ENCODE measurements around the gene MT1E. TPM values are rescaled to one million over a fixed set of nuclear protein-coding genes. Genes with fewer than 3 reads are reported as not detected.

The MT1E gene
- total and polyA plus RNA-seq, 2 donors from 2014 or later, result 191 to 258 TPM

DNA sequence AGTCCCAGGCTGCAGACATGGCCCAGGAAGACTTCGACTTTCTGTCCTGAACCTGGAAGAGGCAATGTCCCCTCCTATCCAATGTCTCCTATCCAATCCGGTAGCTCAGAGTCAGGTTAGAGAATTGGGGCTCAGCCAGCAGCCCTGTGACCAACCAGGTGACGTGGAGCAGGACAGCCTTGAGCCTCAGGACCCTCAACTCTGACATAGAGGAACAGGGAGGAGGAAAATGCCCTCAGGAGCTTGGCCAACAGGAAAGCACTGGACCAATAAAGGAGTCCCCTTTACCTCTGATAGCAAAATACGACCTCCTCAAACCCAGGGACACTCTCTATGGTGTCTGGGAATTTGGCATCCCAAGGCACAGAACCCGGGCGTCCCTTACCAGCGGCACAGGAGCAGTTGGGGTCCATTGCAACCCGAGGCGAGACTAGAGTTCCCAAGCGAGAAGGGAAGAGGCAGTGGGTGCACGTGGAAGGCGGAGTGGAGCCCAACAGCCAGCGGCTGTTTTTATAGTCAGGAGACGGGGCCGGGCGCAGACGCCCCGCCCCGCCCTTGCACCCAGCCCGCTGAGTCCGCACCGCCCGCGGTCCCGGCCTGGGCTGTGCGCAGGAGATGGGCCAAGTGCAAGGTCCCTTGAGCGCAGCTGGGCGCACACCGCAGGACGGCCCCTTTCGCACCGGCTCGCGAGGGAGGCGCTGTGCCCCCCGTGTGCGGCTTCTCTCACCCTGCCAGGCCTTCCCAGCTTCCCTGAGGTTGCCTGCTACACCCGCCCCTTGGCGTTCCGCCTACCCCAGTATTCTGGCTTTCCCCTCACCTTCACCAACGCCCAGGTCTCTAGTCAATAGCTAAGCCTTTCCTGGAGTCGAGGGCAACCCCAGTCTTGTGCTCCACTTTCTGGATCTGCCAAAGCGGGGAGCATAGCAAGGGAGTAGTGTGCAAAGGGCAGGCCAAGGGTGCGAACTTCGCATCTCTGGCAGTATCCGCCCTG, 42.3 kb downstream of the MT1E start, which contains the start of gene MT1G:
TSS of gene MT1G (minus strand) at position 485 of the 991 bp plus-strand sequence. CDS start at position 413, 72 bp downstream.
- TF ChIP-seq, protein P1, sequence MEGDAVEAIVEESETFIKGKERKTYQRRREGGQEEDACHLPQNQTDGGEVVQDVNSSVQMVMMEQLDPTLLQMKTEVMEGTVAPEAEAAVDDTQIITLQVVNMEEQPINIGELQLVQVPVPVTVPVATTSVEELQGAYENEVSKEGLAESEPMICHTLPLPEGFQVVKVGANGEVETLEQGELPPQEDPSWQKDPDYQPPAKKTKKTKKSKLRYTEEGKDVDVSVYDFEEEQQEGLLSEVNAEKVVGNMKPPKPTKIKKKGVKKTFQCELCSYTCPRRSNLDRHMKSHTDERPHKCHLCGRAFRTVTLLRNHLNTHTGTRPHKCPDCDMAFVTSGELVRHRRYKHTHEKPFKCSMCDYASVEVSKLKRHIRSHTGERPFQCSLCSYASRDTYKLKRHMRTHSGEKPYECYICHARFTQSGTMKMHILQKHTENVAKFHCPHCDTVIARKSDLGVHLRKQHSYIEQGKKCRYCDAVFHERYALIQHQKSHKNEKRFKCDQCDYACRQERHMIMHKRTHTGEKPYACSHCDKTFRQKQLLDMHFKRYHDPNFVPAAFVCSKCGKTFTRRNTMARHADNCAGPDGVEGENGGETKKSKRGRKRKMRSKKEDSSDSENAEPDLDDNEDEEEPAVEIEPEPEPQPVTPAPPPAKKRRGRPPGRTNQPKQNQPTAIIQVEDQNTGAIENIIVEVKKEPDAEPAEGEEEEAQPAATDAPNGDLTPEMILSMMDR (IDR thresholded peaks at IDR 0.05; ENCODE audit: borderline replicate concordance, extremely low read depth, insufficient read depth), result no peak
- peak in 4 of 5 donors; percentile 48 to 84 (median 57) for DNase-seq
- intact Hi-C loops (cut with DNase I), result no loop called here
- H3K27ac ChIP-seq (ENCODE audit: low read depth in 2 of 2, low read length in 2 of 2), result peak within 1 kb of the TSS; percentile 36 to 60
- peaks cover 64% of the 10 kb centered on the region for H3K27me3 ChIP-seq (ENCODE audit: control insufficient read depth, insufficient read depth, low read length)
- H3K36me3 ChIP-seq (ENCODE audit: control insufficient read depth in 2 of 3, insufficient read depth in 3 of 3, low read length in 3 of 3), result no peaks in the 10 kb centered on the region
- H3K9me3 ChIP-seq (ENCODE audit: control insufficient read depth in 2 of 3, insufficient read depth in 1 of 3, low read length in 3 of 3), result no peaks in the 10 kb centered on the region
- no peak for FAIRE-seq
- H3K4me3 ChIP-seq (ENCODE audit: low read length in 3 of 3), result peak within 1 kb of the TSS; percentile 16 to 76 (median 73)
- peak within 1 kb of the TSS in 2 of 3 donors; percentile 12 to 51 for H3K9ac ChIP-seq (ENCODE audit: low read length in 3 of 3)
- peaks cover 0 to 10% (median 0%) of the 10 kb centered on the region in 3 donors for H3K4me1 ChIP-seq (ENCODE audit: control insufficient read depth in 2 of 3, insufficient read depth in 2 of 3, low read depth in 1 of 3, low read length in 3 of 3)

DNA sequence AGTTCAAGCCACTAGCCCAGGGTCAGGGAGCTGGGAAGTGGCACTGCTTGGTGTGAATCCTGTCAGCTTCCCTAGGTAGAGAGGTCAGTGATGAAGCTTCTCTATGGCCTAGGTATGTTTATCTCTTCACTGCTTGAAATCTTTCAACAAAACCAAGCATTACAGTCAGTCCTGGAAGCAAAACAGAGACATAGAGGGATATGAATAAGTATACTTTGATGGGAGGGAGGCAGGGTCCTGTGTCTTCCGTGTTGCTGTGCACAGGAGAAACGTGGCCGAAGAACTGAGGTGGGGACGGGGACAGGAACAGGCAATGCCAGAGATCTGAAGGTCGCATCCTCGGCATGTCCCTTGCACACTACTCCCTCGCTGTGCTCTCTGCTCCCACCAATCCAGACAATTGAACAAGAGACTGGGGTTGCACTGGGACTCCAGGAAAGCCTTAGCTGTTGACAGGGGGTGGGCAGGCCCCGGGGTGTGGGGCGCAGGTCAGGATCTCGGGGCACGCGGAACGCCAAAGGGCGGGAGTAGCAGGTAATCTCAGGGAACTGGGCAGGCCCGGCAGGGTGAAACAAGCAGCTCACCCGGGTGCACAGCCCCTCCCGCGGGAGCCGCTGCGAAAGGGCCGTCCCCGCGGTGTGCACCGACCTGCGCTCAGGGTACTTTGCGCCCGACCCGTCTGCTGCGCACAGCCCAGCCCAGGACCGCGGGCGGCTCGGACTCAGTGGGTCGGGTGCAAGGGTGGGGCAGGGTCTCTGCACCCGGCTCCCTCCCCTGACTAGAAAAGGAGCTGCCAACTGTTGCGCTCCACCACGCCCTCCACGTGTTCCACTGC, 43.6 kb downstream of the MT1E start, which contains the start of gene MT1H:
TSS of gene MT1H (plus strand) at position 810 of the 835 bp plus-strand sequence. CDS start 71 bp downstream, outside the sequence.
- H3K4me1 ChIP-seq (ENCODE audit: control insufficient read depth in 2 of 3, insufficient read depth in 2 of 3, low read depth in 1 of 3, low read length in 3 of 3), result peaks cover 0 to 8% (median 0%) of the 10 kb centered on the region in 3 donors
- TF ChIP-seq, protein P1 (IDR thresholded peaks at IDR 0.05; ENCODE audit: borderline replicate concordance, extremely low read depth, insufficient read depth), result no peak
- H3K9ac ChIP-seq (ENCODE audit: low read length in 3 of 3), result peak within 1 kb of the TSS in 2 of 3 donors; percentile 28 to 51
- intact Hi-C loops (cut with DNase I), result no loop called here
- H3K27ac ChIP-seq (ENCODE audit: low read depth in 2 of 2, low read length in 2 of 2), result peak within 1 kb of the TSS; percentile 8 to 22
- peak within 1 kb of the TSS in 2 of 3 donors; percentile 71 to 76 for H3K4me3 ChIP-seq (ENCODE audit: low read length in 3 of 3)
- no peaks in the 10 kb centered on the region for H3K36me3 ChIP-seq (ENCODE audit: control insufficient read depth in 2 of 3, insufficient read depth in 3 of 3, low read length in 3 of 3)
- DNase-seq (no peak), FAIRE-seq (no peak)
- no peaks in the 10 kb centered on the region for H3K9me3 ChIP-seq (ENCODE audit: control insufficient read depth in 2 of 3, insufficient read depth in 1 of 3, low read length in 3 of 3)
- H3K27me3 ChIP-seq (ENCODE audit: control insufficient read depth, insufficient read depth, low read length), result peaks cover 61% of the 10 kb centered on the region

DNA sequence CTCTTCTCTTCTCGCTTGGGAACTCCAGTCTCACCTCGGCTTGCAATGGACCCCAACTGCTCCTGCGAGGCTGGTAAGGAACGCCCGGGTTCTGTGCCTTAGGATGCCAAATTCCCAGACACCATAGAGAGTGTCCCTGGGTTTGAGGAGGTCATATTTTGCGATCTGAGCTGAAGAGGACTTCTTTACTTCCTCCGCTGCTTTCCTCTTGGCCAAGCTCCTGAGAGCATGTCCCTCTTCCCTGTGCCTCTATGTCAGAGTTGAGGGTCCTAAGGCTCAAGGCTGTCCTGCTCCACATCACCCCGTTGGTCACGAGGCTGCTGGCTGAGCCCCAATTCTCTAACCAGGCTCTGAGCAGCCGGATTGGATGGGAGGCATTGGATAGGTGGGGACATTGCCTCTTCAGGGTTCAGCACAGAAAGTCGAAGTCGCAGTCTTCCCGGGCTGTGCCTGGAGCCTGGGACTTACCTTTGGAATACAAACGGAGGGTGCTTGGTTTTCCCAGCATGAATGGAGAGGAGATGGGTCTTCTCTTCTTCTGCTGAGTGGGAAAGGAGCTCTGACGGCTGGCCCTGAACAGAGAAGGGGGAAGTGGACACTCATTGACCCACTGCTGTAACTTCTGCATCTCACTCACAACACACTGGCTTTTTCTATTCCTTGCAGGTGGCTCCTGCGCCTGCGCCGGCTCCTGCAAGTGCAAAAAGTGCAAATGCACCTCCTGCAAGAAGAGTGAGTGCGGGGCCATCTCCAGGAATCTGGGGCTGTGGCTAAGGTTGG, 44.4 kb downstream of the MT1E start:
- Histone ChIP-seq H3K27ac (ENCODE audit: low read depth in 2 of 2, low read length in 2 of 2) (no peak overlapping the region), H3K36me3 (ENCODE audit: control insufficient read depth in 2 of 3, insufficient read depth in 3 of 3, low read length in 3 of 3) (no peaks in the 10 kb centered on the region), H3K4me3 (ENCODE audit: low read length in 3 of 3) (peak overlapping the region in 2 of 3 donors; percentile 65 to 76), H3K9me3 (ENCODE audit: control insufficient read depth in 2 of 3, insufficient read depth in 1 of 3, low read length in 3 of 3) (no peaks in the 10 kb centered on the region), H3K27me3 (ENCODE audit: control insufficient read depth, insufficient read depth, low read length) (peaks cover 58% of the 10 kb centered on the region), H3K4me1 (ENCODE audit: control insufficient read depth in 2 of 3, insufficient read depth in 2 of 3, low read depth in 1 of 3, low read length in 3 of 3) (peaks cover 0 to 8% (median 0%) of the 10 kb centered on the region in 3 donors), H3K9ac (ENCODE audit: low read length in 3 of 3) (no peak overlapping the region)
- DNase-seq, result no peak
- intact Hi-C loops (cut with DNase I), result no loop called here
- FAIRE-seq, result no peak
- TF ChIP-seq, protein P1 (IDR thresholded peaks at IDR 0.05; ENCODE audit: borderline replicate concordance, extremely low read depth, insufficient read depth), result no peak

All from kidney (tissue), 14 donors.